RPMI8226 (cell line): Measurements from ENCODE around the gene SART1.
"Not testable (repeated sequence)": the region's sequence is repeated elsewhere in the genome, so short reads cannot be mapped to it uniquely, and the experiment has no call there.

Experiments
- DNase-seq: peaks from one replicate; pipeline ENCODE4 v3.0.0-alpha.2; 2015

SART1 gene

GRCh38 chr11:65937766-65938165 lies 23.8 kb upstream of the SART1 start:
- peak; percentile 2 for DNase-seq

GRCh38 chr11:65941720-65942310 lies 19.7 kb upstream of the SART1 start:
- no peak for DNase-seq

GRCh38 chr11:65942531-65942930 lies 19.0 kb upstream of the SART1 start:
- DNase-seq: no peak

GRCh38 chr11:65944191-65944590 lies 17.3 kb upstream of the SART1 start:
- DNase-seq: no peak

- no peak for DNase-seq
Observed at GRCh38 chr11:65944767-65945166, 16.8 kb upstream of the SART1 start.

GRCh38 chr11:65945430-65945911 lies 16.1 kb upstream of the SART1 start, which contains the start of gene TSGA10IP:
TSS of gene TSGA10IP (plus strand) at chr11:65945480. CDS start at chr11:65945676, 196 bp downstream.
- no peak for DNase-seq

GRCh38 chr11:65945941-65946558 lies 15.5 kb upstream of the SART1 start:
- DNase-seq: no peak

GRCh38 chr11:65946655-65947054 lies 14.9 kb upstream of the SART1 start:
- peak; percentile 33 for DNase-seq

GRCh38 chr11:65947133-65947532 lies 14.4 kb upstream of the SART1 start:
- DNase-seq: no peak

GRCh38 chr11:65947603-65948125 lies 13.9 kb upstream of the SART1 start:
- no peak for DNase-seq

GRCh38 chr11:65950711-65951110 lies 10.8 kb upstream of the SART1 start:
- not testable (repeated sequence) for DNase-seq

GRCh38 chr11:65951641-65952040 lies 9.9 kb upstream of the SART1 start:
- DNase-seq: not testable (repeated sequence)

GRCh38 chr11:65952052-65952521 lies 9.4 kb upstream of the SART1 start:
- DNase-seq: no peak

- DNase-seq: no peak
Observed at GRCh38 chr11:65953471-65953870, 8.1 kb upstream of the SART1 start.

- DNase-seq: no peak
Observed at GRCh38 chr11:65954771-65955170, 6.8 kb upstream of the SART1 start.

GRCh38 chr11:65958291-65958690 lies 3.2 kb upstream of the SART1 start:
- DNase-seq: no peak

- DNase-seq: no peak
Observed at GRCh38 chr11:65958774-65959420, 2.6 kb upstream of the SART1 start.

- no peak for DNase-seq
Observed at GRCh38 chr11:65960824-65961266, 689 bp upstream of the SART1 start.

GRCh38 chr11:65962141-65962564 lies 619 bp downstream of the SART1 start:
- no peak for DNase-seq

GRCh38 chr11:65964906-65965305 lies 3.4 kb downstream of the SART1 start:
- DNase-seq: no peak

GRCh38 chr11:65965986-65966762 lies 4.6 kb downstream of the SART1 start:
- no peak for DNase-seq

- DNase-seq: no peak
Observed at GRCh38 chr11:65967329-65967934, 5.9 kb downstream of the SART1 start.
